GM19025 (cell line): ENCODE data around the gene PARVA.

Source experiments
- ATAC-seq: cut with Tn5 transposase; IDR thresholded peaks from one replicate; pipeline ENCODE4 v1.9.1; 2021; ENCODE audit warnings: mild to moderate bottlenecking, low read depth, moderate library complexity; ENCODE audit not compliant: unreplicated experiment

PARVA gene

GRCh38 chr11:12542186-12542935, 165.0 kb downstream of the PARVA start:
- ATAC-seq = no peak

- no peak for ATAC-seq
Observed at GRCh38 chr11:12543596-12544415, 166.4 kb downstream of the PARVA start.

- no peak for ATAC-seq
Observed at GRCh38 chr11:12544986-12545775, 167.8 kb downstream of the PARVA start.

- no peak for ATAC-seq
Observed at GRCh38 chr11:12546122-12546521, 168.8 kb downstream of the PARVA start.

GRCh38 chr11:12546660-12547059, 169.3 kb downstream of the PARVA start:
- ATAC-seq = no peak

- no peak for ATAC-seq
Observed at GRCh38 chr11:12547953-12548650, 170.7 kb downstream of the PARVA start.

- ATAC-seq = no peak
Observed at GRCh38 chr11:12552692-12553091, 175.3 kb downstream of the PARVA start.

GRCh38 chr11:12554122-12554521, 176.8 kb downstream of the PARVA start:
- ATAC-seq = no peak

GRCh38 chr11:12556155-12556554, 178.8 kb downstream of the PARVA start:
- no peak for ATAC-seq

- no peak for ATAC-seq
Observed at GRCh38 chr11:12556788-12557384, 179.5 kb downstream of the PARVA start.

GRCh38 chr11:12559011-12559410, 181.6 kb downstream of the PARVA start:
- ATAC-seq = no peak

GRCh38 chr11:12560362-12560761, 183.0 kb downstream of the PARVA start:
- no peak for ATAC-seq

GRCh38 chr11:12560861-12561260, 183.5 kb downstream of the PARVA start:
- ATAC-seq = no peak

- ATAC-seq = no peak
Observed at GRCh38 chr11:12564012-12564411, 186.6 kb downstream of the PARVA start.

- no peak for ATAC-seq
Observed at GRCh38 chr11:12565406-12565805, 188.0 kb downstream of the PARVA start.

GRCh38 chr11:12567746-12568460, 190.5 kb downstream of the PARVA start:
- ATAC-seq = no peak

GRCh38 chr11:12569499-12570425, 192.4 kb downstream of the PARVA start:
- no peak for ATAC-seq

GRCh38 chr11:12573707-12574485, 196.5 kb downstream of the PARVA start:
- ATAC-seq = no peak
